CD4-positive, CD25-positive, alpha-beta regulatory T cell (primary cell): ENCODE results near the gene RAB4A. TPM values are rescaled to one million over a fixed set of nuclear protein-coding genes. Genes with fewer than 3 reads are reported as not detected.
A peak's percentile ranks its signal among the peaks of the same experiment; 100 is the strongest.

Experiments used
- ATAC-seq, 2 donors: fragments of 150-1000 bp; cut with Tn5 transposase; one replicate each; pipeline ENCODE4 v1.10.0; 2021; ENCODE audit warnings: low read depth in 2 of 2, moderate number of reproducible peaks in 2 of 2, moderate library complexity in 1 of 2
- DNase-seq, 3 donors: peaks; one replicate each; pipeline versions ENCODE4 v3.0.0 to v3.0.0-alpha.2; 2012 to 2022; ENCODE audit warnings: mixed read lengths in 1 of 3
- H3K27ac ChIP-seq: one replicate; pipeline ENCODE4 v1.7.0; 2013; ENCODE audit warnings: mild to moderate bottlenecking, low read length; ENCODE audit not compliant: insufficient read depth, poor library complexity, severe bottlenecking
- H3K27me3 ChIP-seq: one replicate; pipeline ENCODE4 v1.7.0; 2013; ENCODE audit warnings: low read length; ENCODE audit not compliant: control insufficient read depth, insufficient read depth
- H3K36me3 ChIP-seq: one replicate; pipeline ENCODE4 v1.7.0; 2013; ENCODE audit warnings: mild to moderate bottlenecking, low read length, moderate library complexity; ENCODE audit not compliant: control insufficient read depth, insufficient read depth
- H3K4me1 ChIP-seq: 2 replicates; pipeline ENCODE4 v1.7.0; 2013; ENCODE audit warnings: mild to moderate bottlenecking, low read length; ENCODE audit not compliant: insufficient read depth, control insufficient read depth, poor library complexity, severe bottlenecking
- H3K4me3 ChIP-seq: one replicate; pipeline ENCODE4 v1.7.0; 2013; ENCODE audit warnings: low read depth, mild to moderate bottlenecking, low read length, moderate library complexity
- H3K9me3 ChIP-seq, 2 experiments: 1 replicate in 1 of 2; 2 replicates in 1 of 2; pipeline ENCODE4 v1.7.0; 2013; ENCODE audit warnings: low read length in 2 of 2, mild to moderate bottlenecking in 1 of 2, moderate library complexity in 1 of 2; ENCODE audit not compliant: control insufficient read depth in 2 of 2
- H3K27ac Mint-ChIP-seq, 3 donors: one replicate each; pipeline ENCODE4 v1.8.0; 2020 to 2022; ENCODE audit warnings: mild to moderate bottlenecking in 3 of 3, mixed read lengths in 3 of 3, moderate library complexity in 2 of 3
- H3K27me3 Mint-ChIP-seq: one replicate; pipeline ENCODE4 v1.8.0; 2022; ENCODE audit warnings: mild to moderate bottlenecking, mixed read lengths
- H3K36me3 Mint-ChIP-seq: one replicate; pipeline ENCODE4 v1.8.0; 2020; ENCODE audit warnings: mixed read lengths
- H3K4me1 Mint-ChIP-seq, 4 donors: one replicate each; pipeline ENCODE4 v1.8.0; 2020 to 2022; ENCODE audit warnings: mixed read lengths in 4 of 4, mild to moderate bottlenecking in 1 of 4
- H3K4me3 Mint-ChIP-seq, 4 donors: one replicate each; pipeline ENCODE4 v1.8.0; 2020 to 2022; ENCODE audit warnings: mild to moderate bottlenecking in 4 of 4, mixed read lengths in 4 of 4, moderate library complexity in 3 of 4
- H3K9me3 Mint-ChIP-seq, 7 donors: one replicate each; pipeline ENCODE4 v1.8.0; 2020 to 2022; ENCODE audit warnings: mixed read lengths in 7 of 7, mild to moderate bottlenecking in 3 of 7, moderate library complexity in 2 of 7
- polyA plus RNA-seq, 4 donors: library from polyadenylated mRNA; unstranded; fragments of 300-500 nt; fragmentation: Illumina TruSeq; gene quantifications; one replicate each; pipeline ENCODE4 v1.2.3, GENCODE V29; 2021
- total RNA-seq: library from RNA; stranded (reverse); gene quantifications from one replicate; pipeline ENCODE4 v1.2.3, GENCODE V29; 2022

RAB4A gene
- total and polyA plus RNA-seq, 5 donors from 2014 or later: 23.2 to 33.4 (median 24.6) TPM

GRCh38 chr1:229228522-229228921 is 42.4 kb upstream of the RAB4A start:
- Mint-ChIP-seq H3K27me3 (peaks cover 22% of the 10 kb centered on the region), H3K4me3 (no peak overlapping the region), H3K9me3 (no peaks in the 10 kb centered on the region), H3K36me3 (no peaks in the 10 kb centered on the region), H3K27ac (no peak overlapping the region), H3K4me1 (peaks cover 5 to 22% (median 12%) of the 10 kb centered on the region in 4 donors)
- Histone ChIP-seq H3K36me3 (no peaks in the 10 kb centered on the region), H3K27ac (no peak overlapping the region), H3K9me3 (no peaks in the 10 kb centered on the region), H3K4me1 (peaks cover 4% of the 10 kb centered on the region), H3K4me3 (no peak overlapping the region), H3K27me3 (peaks cover 6% of the 10 kb centered on the region)
- DNase-seq (no peak), ATAC-seq (no peak)

- H3K27me3 Mint-ChIP-seq: peaks cover 25% of the 10 kb centered on the region
- H3K36me3 ChIP-seq: no peaks in the 10 kb centered on the region
- H3K36me3 Mint-ChIP-seq: peaks cover 4% of the 10 kb centered on the region
- H3K9me3 Mint-ChIP-seq: no peaks in the 10 kb centered on the region
- DNase-seq (no peak), ATAC-seq (no peak)
- no peak overlapping the region for H3K4me3 ChIP-seq
- H3K9me3 ChIP-seq: no peaks in the 10 kb centered on the region
- H3K27ac Mint-ChIP-seq: peak overlapping the region in 2 of 3 donors; percentile 19 to 56
- H3K4me1 Mint-ChIP-seq: peaks cover 5 to 22% (median 12%) of the 10 kb centered on the region in 4 donors
- H3K27ac ChIP-seq: no peak overlapping the region
- H3K27me3 ChIP-seq: peaks cover 6% of the 10 kb centered on the region
- H3K4me1 ChIP-seq: peaks cover 4% of the 10 kb centered on the region
- H3K4me3 Mint-ChIP-seq: no peak overlapping the region
Measured at GRCh38 chr1:229229137-229229720, 41.7 kb upstream of the RAB4A start.

- H3K9me3 Mint-ChIP-seq: no peaks in the 10 kb centered on the region
- Histone ChIP-seq H3K36me3 (no peaks in the 10 kb centered on the region), H3K4me3 (no peak overlapping the region), H3K27me3 (peaks cover 6% of the 10 kb centered on the region), H3K4me1 (peaks cover 4% of the 10 kb centered on the region), H3K27ac (no peak overlapping the region), H3K9me3 (no peaks in the 10 kb centered on the region)
- H3K27ac Mint-ChIP-seq: peak overlapping the region in 2 of 3 donors; percentile 19 to 56
- peaks cover 4% of the 10 kb centered on the region for H3K36me3 Mint-ChIP-seq
- no peak for DNase-seq
- ATAC-seq: no peak
- H3K4me3 Mint-ChIP-seq: no peak overlapping the region
- H3K4me1 Mint-ChIP-seq: peaks cover 5 to 22% (median 12%) of the 10 kb centered on the region in 4 donors
- peaks cover 30% of the 10 kb centered on the region for H3K27me3 Mint-ChIP-seq
Measured at GRCh38 chr1:229229721-229230139, 41.2 kb upstream of the RAB4A start.

GRCh38 chr1:229230140-229230892 is 40.6 kb upstream of the RAB4A start:
- peaks cover 5 to 22% (median 12%) of the 10 kb centered on the region in 4 donors for H3K4me1 Mint-ChIP-seq
- Histone ChIP-seq H3K27ac (no peak overlapping the region), H3K27me3 (peaks cover 6% of the 10 kb centered on the region), H3K4me1 (peaks cover 4% of the 10 kb centered on the region), H3K36me3 (no peaks in the 10 kb centered on the region), H3K9me3 (no peaks in the 10 kb centered on the region), H3K4me3 (no peak overlapping the region)
- peak in 1 of 2 donors; percentile 35 for ATAC-seq
- H3K36me3 Mint-ChIP-seq: peaks cover 4% of the 10 kb centered on the region
- peak overlapping the region in 1 of 4 donors; percentile 33 for H3K4me3 Mint-ChIP-seq
- no peak for DNase-seq
- peaks cover 36% of the 10 kb centered on the region for H3K27me3 Mint-ChIP-seq
- H3K27ac Mint-ChIP-seq: peak overlapping the region in 1 of 3 donors; percentile 19
- no peaks in the 10 kb centered on the region for H3K9me3 Mint-ChIP-seq

- H3K4me3 Mint-ChIP-seq: peak overlapping the region in 1 of 4 donors; percentile 33
- H3K27ac Mint-ChIP-seq: peak overlapping the region in 2 of 3 donors; percentile 19 to 69
- H3K9me3 Mint-ChIP-seq: no peaks in the 10 kb centered on the region
- peaks cover 4% of the 10 kb centered on the region for H3K36me3 Mint-ChIP-seq
- ATAC-seq: no peak
- peaks cover 39% of the 10 kb centered on the region for H3K27me3 Mint-ChIP-seq
- Histone ChIP-seq H3K9me3 (no peaks in the 10 kb centered on the region), H3K27ac (no peak overlapping the region), H3K36me3 (no peaks in the 10 kb centered on the region), H3K27me3 (peaks cover 6% of the 10 kb centered on the region), H3K4me1 (peaks cover 4% of the 10 kb centered on the region), H3K4me3 (no peak overlapping the region)
- no peak for DNase-seq
- H3K4me1 Mint-ChIP-seq: peaks cover 5 to 22% (median 12%) of the 10 kb centered on the region in 4 donors
Measured at GRCh38 chr1:229230893-229231753, 39.8 kb upstream of the RAB4A start.

GRCh38 chr1:229231754-229232119 is 39.2 kb upstream of the RAB4A start:
- H3K4me1 Mint-ChIP-seq: peaks cover 5 to 22% (median 12%) of the 10 kb centered on the region in 4 donors

GRCh38 chr1:229234870-229235472 is 35.9 kb upstream of the RAB4A start:
- ATAC-seq (no peak), DNase-seq (no peak)
- peaks cover 4% of the 10 kb centered on the region for H3K4me1 ChIP-seq
- no peak overlapping the region for H3K27ac ChIP-seq
- H3K36me3 Mint-ChIP-seq: peaks cover 4% of the 10 kb centered on the region
- peaks cover 4 to 9% (median 6%) of the 10 kb centered on the region in 4 donors for H3K4me1 Mint-ChIP-seq
- no peak overlapping the region for H3K4me3 ChIP-seq
- no peaks in the 10 kb centered on the region for H3K36me3 ChIP-seq
- peaks cover 2% of the 10 kb centered on the region for H3K27me3 ChIP-seq
- H3K9me3 ChIP-seq: no peaks in the 10 kb centered on the region
- H3K4me3 Mint-ChIP-seq: no peak overlapping the region
- H3K9me3 Mint-ChIP-seq: no peaks in the 10 kb centered on the region
- no peak overlapping the region for H3K27ac Mint-ChIP-seq
- peaks cover 34% of the 10 kb centered on the region for H3K27me3 Mint-ChIP-seq

More at GRCh38 chr1:229231754-229232119, 39.2 kb upstream of the RAB4A start:
- Histone ChIP-seq H3K27ac (no peak overlapping the region), H3K9me3 (no peaks in the 10 kb centered on the region), H3K4me3 (no peak overlapping the region), H3K36me3 (no peaks in the 10 kb centered on the region), H3K27me3 (peaks cover 6% of the 10 kb centered on the region), H3K4me1 (peaks cover 4% of the 10 kb centered on the region)
- DNase-seq: no peak
- H3K27ac Mint-ChIP-seq: peak overlapping the region in 2 of 3 donors; percentile 26 to 69
- H3K36me3 Mint-ChIP-seq: peaks cover 4% of the 10 kb centered on the region
- no peak overlapping the region for H3K4me3 Mint-ChIP-seq
- ATAC-seq: no peak
- peaks cover 39% of the 10 kb centered on the region for H3K27me3 Mint-ChIP-seq
- no peaks in the 10 kb centered on the region for H3K9me3 Mint-ChIP-seq
